Activated B cell treated with CpG ODN at 0.5 μM for 24 hours (primary cell): ENCODE results near the gene SYNE1. TPM values are rescaled to one million over a fixed set of nuclear protein-coding genes. Genes with fewer than 3 reads are reported as not detected.

Source experiments
- ATAC-seq: fragments of 200-7000 bp; cut with Tn5 transposase; one replicate; pipeline ENCODE4 v1.10.0; 2021; ENCODE audit warnings: low read depth, mild to moderate bottlenecking, moderate library complexity
- CTCF ChIA-PET: fragments of 350-600 bp; sonication (Branson Sonifier 250); formaldehyde crosslinking; loops from one replicate; lab custom pipeline; 2021; ENCODE audit warnings: antibody characterized with exemption; lab: Charles Lee
- POLR2A ChIA-PET: fragments of 350-600 bp; sonication (Branson Sonifier 250); formaldehyde crosslinking; loops from one replicate; lab custom pipeline; 2021; ENCODE audit warnings: antibody characterized with exemption; lab: Charles Lee
- DNase-seq: peaks from one replicate; pipeline ENCODE4 v3.0.0; 2022
- H3K27ac Mint-ChIP-seq: one replicate; pipeline ENCODE4 v1.8.0; 2020; ENCODE audit warnings: mixed read lengths
- H3K27me3 Mint-ChIP-seq: one replicate; pipeline ENCODE4 v1.8.0; 2021; ENCODE audit warnings: mixed read lengths
- H3K36me3 Mint-ChIP-seq: one replicate; pipeline ENCODE4 v1.8.0; 2021; ENCODE audit warnings: low read depth, mixed read lengths
- H3K4me1 Mint-ChIP-seq: one replicate; pipeline ENCODE4 v1.8.0; 2021; ENCODE audit warnings: mixed read lengths
- H3K4me3 Mint-ChIP-seq: one replicate; pipeline ENCODE4 v1.8.0; 2020; ENCODE audit warnings: mild to moderate bottlenecking, mixed read lengths
- H3K9me3 Mint-ChIP-seq: one replicate; pipeline ENCODE4 v1.8.0; 2020; ENCODE audit warnings: mixed read lengths
- CTCF ChIP-seq: fragments of 200-600 bp; IDR thresholded peaks from one replicate; pipeline ENCODE4 v1.8.0; 2022; ENCODE audit warnings: antibody characterized with exemption, mild to moderate bottlenecking
- intact Hi-C: fragments of 100-400 bp; cut with micrococcal nuclease; formaldehyde crosslinking; loops from one replicate; pipeline ENCODE4 v1.15.1; 2024
- total RNA-seq: library from RNA; stranded (reverse); gene quantifications from 2 replicates; pipeline ENCODE4 v1.2.3, GENCODE V29; 2022

Gene SYNE1
- total RNA-seq, 1 donor from 2014 or later: 74.9 TPM

GRCh38 chr6:152351742-152352141 is 285.4 kb downstream of the SYNE1 start:
- H3K4me3 Mint-ChIP-seq: no peak overlapping the region
- ChIA-PET POLR2A (no interaction called here), CTCF (interaction anchor here (1.8 kb wide), 1 partner anchor 14 kb away, joined by 11 read pairs; no protein-coding TSS in a partner anchor)
- peaks cover 2% of the 10 kb centered on the region for H3K27me3 Mint-ChIP-seq
- no peaks in the 10 kb centered on the region for H3K36me3 Mint-ChIP-seq
- TF ChIP-seq CTCF: no peak
- DNase-seq (no peak), ATAC-seq (no peak)
- intact Hi-C loops: no loop called here
- no peaks in the 10 kb centered on the region for H3K4me1 Mint-ChIP-seq
- no peaks in the 10 kb centered on the region for H3K9me3 Mint-ChIP-seq
- H3K27ac Mint-ChIP-seq: no peak overlapping the region

- H3K27ac Mint-ChIP-seq: no peak overlapping the region
- H3K9me3 Mint-ChIP-seq: no peaks in the 10 kb centered on the region
Measured at GRCh38 chr6:152351110-152351509, 286.1 kb downstream of the SYNE1 start.

GRCh38 chr6:152348116-152348515 is 289.0 kb downstream of the SYNE1 start:
- ATAC-seq (no peak), DNase-seq (no peak)
- Mint-ChIP-seq H3K4me1 (no peaks in the 10 kb centered on the region), H3K4me3 (no peak overlapping the region), H3K9me3 (no peaks in the 10 kb centered on the region), H3K36me3 (no peaks in the 10 kb centered on the region), H3K27me3 (peaks cover 10% of the 10 kb centered on the region), H3K27ac (no peak overlapping the region)
- intact Hi-C loops: no loop called here
- POLR2A ChIA-PET: no interaction called here
- no peak for TF ChIP-seq CTCF
- CTCF ChIA-PET: no interaction called here

More at GRCh38 chr6:152351110-152351509, 286.1 kb downstream of the SYNE1 start:
- H3K4me3 Mint-ChIP-seq: no peak overlapping the region
- CTCF ChIA-PET: interaction anchor here (1.8 kb wide), 1 partner anchor 13 kb away, joined by 11 read pairs; no protein-coding TSS in a partner anchor
- no peak for TF ChIP-seq CTCF
- H3K4me1 Mint-ChIP-seq: no peaks in the 10 kb centered on the region
- H3K27me3 Mint-ChIP-seq: peaks cover 3% of the 10 kb centered on the region
- no peak for ATAC-seq
- intact Hi-C loops: no loop called here
- no peak for DNase-seq
- POLR2A ChIA-PET: no interaction called here
- no peaks in the 10 kb centered on the region for H3K36me3 Mint-ChIP-seq

GRCh38 chr6:152343735-152344360 is 293.3 kb downstream of the SYNE1 start:
- Mint-ChIP-seq H3K9me3 (no peaks in the 10 kb centered on the region), H3K27ac (no peak overlapping the region), H3K27me3 (peaks cover 10% of the 10 kb centered on the region), H3K4me1 (no peaks in the 10 kb centered on the region), H3K36me3 (no peaks in the 10 kb centered on the region), H3K4me3 (no peak overlapping the region)
- ChIA-PET CTCF (no interaction called here), POLR2A (interaction anchor here (0.6 kb wide), 1 partner anchor 382 kb away, joined by 3 read pairs; no protein-coding TSS in a partner anchor)
- DNase-seq (no peak), ATAC-seq (no peak)
- intact Hi-C loops: no loop called here
- TF ChIP-seq CTCF: no peak

GRCh38 chr6:152341596-152341995 is 295.6 kb downstream of the SYNE1 start:
- no peak for ATAC-seq
- intact Hi-C loops: no loop called here
- Mint-ChIP-seq H3K9me3 (no peaks in the 10 kb centered on the region), H3K4me3 (no peak overlapping the region), H3K36me3 (no peaks in the 10 kb centered on the region), H3K27ac (no peak overlapping the region), H3K4me1 (peaks cover 2% of the 10 kb centered on the region), H3K27me3 (peaks cover 7% of the 10 kb centered on the region)
- no peak for DNase-seq
- TF ChIP-seq CTCF: no peak
- ChIA-PET CTCF (interaction anchor here (5.1 kb wide), 1 partner anchor 40 kb away, joined by 41 read pairs; no protein-coding TSS in a partner anchor), POLR2A (no interaction called here)
